HUES6 (cell line): ENCODE data around the gene SAMD11.

ENCODE experiments used
- H3K27ac ChIP-seq: 2 replicates; pipeline ENCODE4 v1.7.0; 2013; ENCODE audit warnings: low read depth, mild to moderate bottlenecking, low read length, inconsistent platforms
- H3K27me3 ChIP-seq: 2 replicates; pipeline ENCODE4 v1.6.1; 2013; ENCODE audit warnings: low read length; ENCODE audit not compliant: control insufficient read depth, insufficient read depth
- H3K36me3 ChIP-seq: 2 replicates; pipeline ENCODE4 v1.6.1; 2013; ENCODE audit warnings: low read length; ENCODE audit not compliant: control insufficient read depth, insufficient read depth
- H3K4me1 ChIP-seq: 2 replicates; pipeline ENCODE4 v1.6.1; 2013; ENCODE audit warnings: low read length; ENCODE audit not compliant: control insufficient read depth, insufficient read depth
- H3K4me3 ChIP-seq: 2 replicates; pipeline ENCODE4 v1.5.1; 2013; ENCODE audit warnings: low read depth, low read length
- H3K9ac ChIP-seq: one replicate; pipeline ENCODE4 v1.6.1; 2013; ENCODE audit warnings: mild to moderate bottlenecking, low read length
- H3K9me3 ChIP-seq: 2 replicates; pipeline ENCODE4 v1.6.1; 2013; ENCODE audit warnings: low read depth, low read length; ENCODE audit not compliant: control insufficient read depth, insufficient read depth

SAMD11 gene

DNA sequence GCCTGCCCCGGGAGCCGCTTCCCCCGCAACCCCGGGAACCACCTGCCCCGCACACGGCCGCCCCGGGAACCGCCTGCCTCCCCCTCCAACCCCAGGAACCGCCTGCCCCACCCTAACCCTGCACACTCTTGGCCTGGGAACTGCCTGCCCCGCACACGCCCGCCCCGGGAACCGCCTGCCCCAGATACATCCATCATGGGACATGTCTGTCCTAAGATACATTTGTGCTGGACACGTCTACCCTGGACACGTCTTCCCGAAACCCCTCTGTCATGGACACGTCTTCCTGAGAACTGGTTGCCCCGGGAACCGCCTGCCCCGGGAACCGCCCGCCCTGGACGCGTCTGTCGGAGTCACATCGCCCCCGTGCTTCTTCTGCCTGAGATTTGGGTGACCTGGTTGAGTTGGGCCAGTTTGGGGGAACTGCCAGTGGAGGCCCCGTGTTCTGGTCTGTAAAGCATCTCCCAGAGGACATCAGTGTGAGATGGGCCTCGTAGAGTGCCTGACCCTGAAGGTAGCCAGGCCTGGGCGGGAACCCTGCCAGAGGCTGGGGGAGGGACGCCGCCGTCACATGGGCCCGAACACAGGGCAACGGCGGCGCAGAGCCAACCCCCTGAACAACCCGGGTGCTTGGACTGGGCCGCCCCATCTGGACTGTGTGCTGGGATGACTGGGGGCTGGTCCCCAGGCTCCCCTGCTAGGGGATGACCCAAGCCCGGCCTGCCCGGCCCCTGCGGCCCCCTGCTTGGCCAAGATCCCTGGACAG lies 54.5 kb downstream of the SAMD11 start:
- Histone ChIP-seq H3K36me3 (no peaks in the 10 kb centered on the region), H3K27me3 (peaks cover 77% of the 10 kb centered on the region), H3K9me3 (no peaks in the 10 kb centered on the region), H3K4me1 (peaks cover 5% of the 10 kb centered on the region; the same call in 1 of the 2 replicates), H3K4me3 (no peak overlapping the region), H3K9ac (no peak overlapping the region), H3K27ac (no peak overlapping the region)

DNA sequence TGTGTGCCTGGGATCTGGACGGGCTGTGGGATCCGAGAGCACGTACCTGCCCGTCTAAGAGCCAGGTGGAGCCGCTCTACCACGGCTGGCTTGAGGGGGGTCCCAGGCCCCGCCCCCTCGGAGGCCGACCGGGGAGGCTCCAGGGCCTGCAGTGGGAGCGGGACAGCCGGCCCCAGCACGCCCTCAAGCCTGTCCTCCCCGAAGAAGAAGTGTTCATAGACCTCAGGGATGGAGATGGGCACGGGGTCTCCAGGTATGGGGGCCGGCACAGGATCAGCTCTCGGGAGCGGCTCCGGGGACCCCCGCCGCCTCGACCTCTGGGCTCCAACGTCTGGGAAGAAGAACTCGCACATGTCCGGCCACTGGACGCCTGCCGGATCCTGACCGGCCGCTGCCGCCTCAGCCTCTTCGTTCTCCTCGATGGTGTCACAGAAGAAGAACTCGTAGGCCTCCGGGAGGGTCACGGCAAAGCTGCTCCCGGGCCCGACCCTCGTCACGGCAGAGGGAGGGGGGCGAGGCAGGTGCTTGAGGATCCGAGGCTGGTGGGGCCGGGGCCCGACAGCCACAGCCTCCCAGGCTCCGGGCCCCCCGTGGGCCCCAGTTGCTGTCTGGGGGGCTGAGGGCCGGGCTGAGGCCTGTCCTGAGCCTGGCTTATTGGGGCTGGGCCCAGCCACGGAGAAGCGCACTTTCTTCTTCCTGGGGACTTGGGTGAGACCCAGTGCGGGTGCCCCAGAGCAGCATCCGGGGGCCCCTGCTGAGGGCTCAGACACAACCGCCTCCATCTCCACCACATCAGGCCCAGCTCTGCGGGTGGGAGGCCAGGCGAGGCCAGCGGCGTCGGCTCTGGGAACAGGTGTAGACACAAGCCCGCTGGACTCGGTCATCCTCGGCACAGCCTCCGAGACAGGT lies 55.4 kb downstream of the SAMD11 start:
- no peaks in the 10 kb centered on the region for H3K36me3 ChIP-seq
- no peaks in the 10 kb centered on the region for H3K9me3 ChIP-seq
- H3K27ac ChIP-seq: no peak overlapping the region
- H3K9ac ChIP-seq: no peak overlapping the region
- H3K27me3 ChIP-seq: peaks cover 78% of the 10 kb centered on the region
- H3K4me1 ChIP-seq: peaks cover 5% of the 10 kb centered on the region; the same call in 1 of the 2 replicates
- H3K4me3 ChIP-seq: no peak overlapping the region

- Histone ChIP-seq H3K27me3 (peaks cover 74% of the 10 kb centered on the region), H3K36me3 (no peaks in the 10 kb centered on the region), H3K4me1 (peaks cover 5% of the 10 kb centered on the region; the same call in 1 of the 2 replicates), H3K9me3 (no peaks in the 10 kb centered on the region), H3K4me3 (no peak overlapping the region), H3K9ac (no peak overlapping the region), H3K27ac (no peak overlapping the region)
Observed at GRCh38 chr1:979744-980072, 56.0 kb downstream of the SAMD11 start.

DNA sequence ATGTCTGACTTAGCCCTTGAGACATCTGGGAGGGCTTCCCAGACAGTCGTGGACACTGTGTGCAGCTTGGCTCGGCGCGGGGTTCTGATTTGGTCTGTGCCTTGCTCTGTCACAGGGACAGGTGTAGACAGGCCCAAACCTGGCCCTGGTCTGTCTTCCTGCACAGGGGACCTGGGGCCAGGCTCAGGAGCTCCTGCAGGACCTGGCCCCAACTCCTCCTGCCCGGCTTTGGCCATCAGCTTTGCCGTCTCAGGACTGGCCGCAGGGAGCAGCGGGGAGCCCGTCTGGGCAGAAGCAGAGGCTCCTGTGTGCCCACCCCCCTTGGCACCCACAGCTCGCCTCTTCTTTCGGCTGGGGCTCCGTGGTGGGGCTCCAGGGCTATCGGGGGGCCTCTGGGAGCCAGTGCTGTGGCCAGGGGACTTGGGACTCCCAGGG lies 56.4 kb downstream of the SAMD11 start:
- H3K9me3 ChIP-seq: no peaks in the 10 kb centered on the region
- H3K27ac ChIP-seq: no peak overlapping the region
- H3K9ac ChIP-seq: no peak overlapping the region
- H3K27me3 ChIP-seq: peaks cover 74% of the 10 kb centered on the region
- no peaks in the 10 kb centered on the region for H3K36me3 ChIP-seq
- peaks cover 5% of the 10 kb centered on the region; the same call in 1 of the 2 replicates for H3K4me1 ChIP-seq
- no peak overlapping the region for H3K4me3 ChIP-seq

- Histone ChIP-seq H3K4me1 (peaks cover 2% of the 10 kb centered on the region; the same call in 1 of the 2 replicates), H3K9me3 (no peaks in the 10 kb centered on the region), H3K9ac (no peak overlapping the region), H3K27me3 (peaks cover 74% of the 10 kb centered on the region), H3K4me3 (no peak overlapping the region), H3K36me3 (no peaks in the 10 kb centered on the region), H3K27ac (no peak overlapping the region)
Observed at GRCh38 chr1:980602-981395, 57.1 kb downstream of the SAMD11 start.

GRCh38 chr1:981491-981954 lies 57.8 kb downstream of the SAMD11 start:
- H3K9me3 ChIP-seq: no peaks in the 10 kb centered on the region
- no peaks in the 10 kb centered on the region for H3K36me3 ChIP-seq
- H3K9ac ChIP-seq: no peak overlapping the region
- no peak overlapping the region for H3K4me3 ChIP-seq
- no peaks in the 10 kb centered on the region for H3K4me1 ChIP-seq
- peaks cover 74% of the 10 kb centered on the region for H3K27me3 ChIP-seq
- no peak overlapping the region for H3K27ac ChIP-seq

- Histone ChIP-seq H3K4me1 (no peaks in the 10 kb centered on the region), H3K27me3 (peaks cover 76% of the 10 kb centered on the region), H3K4me3 (no peak within 1 kb of the TSS), H3K9me3 (no peaks in the 10 kb centered on the region), H3K9ac (no peak within 1 kb of the TSS), H3K36me3 (no peaks in the 10 kb centered on the region), H3K27ac (no peak within 1 kb of the TSS)
Observed at GRCh38 chr1:981955-982558, 58.3 kb downstream of the SAMD11 start, which contains the start of gene PERM1. Gene PERM1, minus strand, starts transcription at chr1:982093. Its CDS starts 1,064 bp downstream, at chr1:981029.

GRCh38 chr1:982765-983436 lies 59.2 kb downstream of the SAMD11 start:
- Histone ChIP-seq H3K9ac (no peak overlapping the region), H3K9me3 (no peaks in the 10 kb centered on the region), H3K27ac (no peak overlapping the region), H3K4me1 (no peaks in the 10 kb centered on the region), H3K36me3 (no peaks in the 10 kb centered on the region), H3K27me3 (peaks cover 76% of the 10 kb centered on the region), H3K4me3 (no peak overlapping the region)

- H3K36me3 ChIP-seq: no peaks in the 10 kb centered on the region
- H3K27me3 ChIP-seq: peaks cover 73% of the 10 kb centered on the region
Observed at GRCh38 chr1:983798-984475, 60.2 kb downstream of the SAMD11 start.

More at GRCh38 chr1:983798-984475, 60.2 kb downstream of the SAMD11 start:
- no peak overlapping the region for H3K9ac ChIP-seq
- no peak overlapping the region for H3K27ac ChIP-seq
- no peak overlapping the region for H3K4me3 ChIP-seq
- H3K9me3 ChIP-seq: no peaks in the 10 kb centered on the region
- no peaks in the 10 kb centered on the region for H3K4me1 ChIP-seq
